ENCODE measurements around the gene METTL25.

METTL25 gene

GRCh38 chr12:82407481-82407880 is 49.2 kb downstream of the METTL25 start:
- DNase-seq (ENCODE audit: low spot score) = no peak

GRCh38 chr12:82408844-82409243 is 50.5 kb downstream of the METTL25 start:
- DNase-seq (ENCODE audit: low spot score) = no peak

DNA sequence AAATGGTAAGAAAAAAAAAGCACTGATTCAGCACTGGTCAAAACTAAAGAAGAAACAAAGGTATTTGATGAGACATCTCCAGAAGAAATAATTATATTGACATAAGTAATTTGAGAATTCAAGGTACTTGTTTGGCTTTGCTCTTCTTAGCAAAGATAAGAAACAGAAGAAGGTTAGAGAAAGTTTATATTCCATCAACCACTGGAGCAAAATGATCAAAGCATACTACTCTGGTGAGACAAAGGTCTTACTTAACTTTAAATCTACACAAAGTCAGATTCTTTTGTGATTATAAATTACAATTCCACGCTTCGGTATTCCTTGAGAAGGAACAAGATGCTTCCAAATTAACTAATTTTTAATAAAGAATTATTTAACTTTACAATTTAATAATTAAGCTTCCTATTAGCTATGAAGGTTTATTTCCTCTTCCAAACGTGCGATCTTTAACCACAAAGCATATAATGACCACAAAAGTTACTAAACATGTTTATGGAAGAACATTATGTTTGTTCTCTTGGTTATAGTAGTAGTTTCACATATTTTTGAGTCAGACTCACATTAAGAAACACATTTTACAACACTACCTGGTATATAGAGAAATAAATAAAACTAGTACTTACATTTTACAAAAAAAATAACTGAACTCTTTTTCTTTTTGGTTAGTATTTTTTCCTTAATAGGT is 53.4 kb downstream of the METTL25 start:
- DNase-seq (ENCODE audit: low spot score) = no peak

DNA sequence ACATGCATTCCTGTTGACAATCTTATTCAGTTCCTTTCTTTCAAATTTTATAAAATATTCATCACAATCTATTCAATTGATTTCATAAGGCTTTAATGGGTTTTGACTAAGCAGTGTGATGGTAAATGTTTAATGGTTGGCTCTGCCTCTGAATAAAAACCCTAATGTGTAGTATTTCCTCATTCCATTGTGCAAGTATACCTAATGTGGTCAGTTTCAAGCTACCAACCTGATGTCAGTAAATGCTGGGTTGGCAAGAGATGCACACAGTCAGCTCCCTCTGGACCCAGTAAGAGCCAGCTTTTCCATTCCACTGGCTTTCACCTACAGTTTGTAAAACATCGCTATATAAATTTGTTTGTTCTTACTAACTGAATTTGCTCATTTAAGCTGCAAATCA is 53.9 kb downstream of the METTL25 start:
- DNase-seq (ENCODE audit: low spot score) = no peak

DNA sequence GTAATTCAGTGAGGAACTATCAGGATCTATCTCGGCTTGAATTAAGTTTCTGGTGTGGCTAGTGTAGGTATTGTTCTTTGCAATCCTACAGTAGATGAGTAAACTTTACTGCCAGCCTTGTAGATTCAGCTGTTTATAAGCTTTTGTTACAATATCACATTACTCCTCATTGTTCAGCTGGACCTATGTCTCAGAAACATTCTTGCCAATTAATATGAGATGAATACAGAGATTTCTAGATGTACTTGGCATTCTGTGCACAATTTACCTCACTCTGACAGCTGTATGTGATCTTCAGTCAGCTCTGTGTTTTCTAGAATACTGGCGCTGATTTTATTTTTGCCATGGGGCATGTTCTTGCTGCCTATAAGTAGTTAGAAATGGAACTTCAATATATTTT is 55.7 kb downstream of the METTL25 start:
- no peak for DNase-seq (ENCODE audit: low spot score)

DNA sequence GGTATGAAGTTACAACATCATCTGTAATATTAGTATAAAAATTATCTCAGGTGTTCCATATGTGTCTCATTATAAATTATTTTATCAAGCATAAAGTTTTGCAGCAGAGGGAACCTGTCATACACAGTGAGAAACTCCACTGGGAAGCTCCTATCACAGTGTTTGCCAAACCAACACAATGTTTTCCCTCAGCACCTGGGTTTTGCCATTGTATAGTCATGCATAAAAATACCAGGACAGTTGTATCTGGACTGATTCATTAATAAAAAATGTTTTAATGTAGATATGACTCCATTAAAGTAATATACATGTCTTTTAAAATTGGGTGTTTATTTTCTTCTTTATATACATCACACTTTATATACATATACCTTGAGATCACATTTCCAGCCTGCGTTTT is 56.6 kb downstream of the METTL25 start:
- DNase-seq (ENCODE audit: low spot score) = no peak

- DNase-seq (ENCODE audit: low spot score) = no peak
Measured at GRCh38 chr12:82415402-82415801, 57.1 kb downstream of the METTL25 start.

GRCh38 chr12:82425241-82425640 is 66.9 kb downstream of the METTL25 start:
- no peak for DNase-seq (ENCODE audit: low spot score)

- no peak for DNase-seq (ENCODE audit: low spot score)
Measured at GRCh38 chr12:82426081-82426480, 67.8 kb downstream of the METTL25 start.

GRCh38 chr12:82426586-82426985 is 68.3 kb downstream of the METTL25 start:
- no peak for DNase-seq (ENCODE audit: low spot score)

GRCh38 chr12:82430541-82431145 is 72.3 kb downstream of the METTL25 start:
- no peak for DNase-seq (ENCODE audit: low spot score)

DNA sequence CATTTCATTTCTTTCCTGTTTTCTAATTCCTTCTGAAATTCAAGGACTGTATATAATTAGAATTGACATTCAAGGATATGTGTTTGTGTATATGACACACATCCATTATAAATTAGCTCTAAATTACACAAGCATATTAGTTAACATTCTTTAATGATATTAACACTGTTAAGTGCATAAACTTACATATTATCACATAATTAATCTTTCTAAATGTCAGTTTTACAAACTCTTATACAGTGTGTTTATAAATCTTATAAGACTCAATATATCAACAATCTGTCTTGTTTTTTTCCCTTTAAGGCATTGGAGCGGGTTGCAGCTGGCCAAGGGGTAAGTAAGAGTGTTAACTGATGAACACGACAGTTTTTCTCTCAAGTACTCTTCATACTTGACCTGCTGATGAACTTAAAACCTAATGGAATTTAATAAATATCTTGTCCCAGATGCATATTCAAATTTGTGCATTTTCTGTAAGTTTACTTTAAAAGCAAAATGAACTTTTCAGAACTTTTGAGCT is 76.1 kb downstream of the METTL25 start:
- no peak for DNase-seq (ENCODE audit: low spot score)

DNA sequence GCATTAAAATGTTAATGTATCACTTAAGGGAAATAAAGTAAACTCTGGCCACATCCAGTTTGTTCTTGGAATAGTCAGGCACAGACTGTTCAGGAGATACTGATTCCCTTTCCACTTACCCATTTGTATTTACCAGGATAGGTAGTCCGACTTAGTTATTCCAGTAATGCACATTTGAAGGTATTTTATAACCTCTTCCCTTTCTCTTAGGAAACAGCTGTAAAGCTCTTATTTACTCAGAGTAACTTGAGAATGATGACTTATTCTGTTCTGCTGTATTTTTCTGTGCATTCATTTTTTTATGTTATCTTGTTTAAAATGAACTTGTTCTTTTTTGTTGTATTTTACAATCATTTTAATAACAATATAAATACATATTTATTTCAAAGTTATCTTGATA is 78.0 kb downstream of the METTL25 start:
- DNase-seq (ENCODE audit: low spot score) = no peak

DNA sequence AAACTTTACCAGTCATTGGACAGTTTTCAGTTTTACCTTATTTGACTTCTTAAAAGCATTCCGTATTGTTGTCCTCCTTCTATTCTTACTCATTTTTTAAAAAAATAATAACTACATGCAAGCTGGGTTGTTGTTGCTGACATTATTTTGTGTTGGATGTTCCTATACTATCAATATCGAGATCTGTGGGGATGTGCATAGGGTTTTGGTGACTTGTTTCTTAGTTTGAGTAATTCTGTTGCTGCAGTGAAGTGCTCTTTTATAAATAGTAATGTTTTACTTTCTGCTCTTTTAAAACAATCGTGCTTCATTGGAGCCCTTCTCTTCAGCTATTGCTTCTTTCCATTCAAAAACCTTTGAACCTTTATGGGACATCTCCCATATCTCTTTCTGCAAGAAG is 79.4 kb downstream of the METTL25 start:
- no peak for DNase-seq (ENCODE audit: low spot score)

DNA sequence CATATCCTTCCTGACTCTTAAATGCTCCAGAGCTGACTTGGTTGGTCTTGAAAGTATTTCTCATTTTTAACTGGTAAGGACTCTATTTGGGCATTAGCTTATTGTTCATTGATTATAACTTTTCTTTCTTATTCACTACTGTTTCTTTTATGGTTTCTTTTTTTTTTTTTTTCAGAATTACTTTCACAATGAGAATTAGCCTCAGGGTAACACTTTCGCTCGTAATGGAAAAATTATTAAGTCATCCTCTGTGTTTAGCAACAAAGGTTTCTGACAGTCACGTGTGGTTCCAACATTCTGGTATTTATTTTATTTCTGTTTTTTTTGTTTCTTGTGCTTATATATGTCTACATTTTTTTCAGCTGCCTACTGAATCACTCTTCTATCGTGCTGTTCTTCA is 80.0 kb downstream of the METTL25 start:
- DNase-seq (ENCODE audit: low spot score) = no peak

- DNase-seq (ENCODE audit: low spot score) = no peak
Measured at GRCh38 chr12:82440885-82441284, 82.6 kb downstream of the METTL25 start.

GRCh38 chr12:82448911-82449578 is 90.7 kb downstream of the METTL25 start:
- no peak for DNase-seq (ENCODE audit: low spot score)

DNA sequence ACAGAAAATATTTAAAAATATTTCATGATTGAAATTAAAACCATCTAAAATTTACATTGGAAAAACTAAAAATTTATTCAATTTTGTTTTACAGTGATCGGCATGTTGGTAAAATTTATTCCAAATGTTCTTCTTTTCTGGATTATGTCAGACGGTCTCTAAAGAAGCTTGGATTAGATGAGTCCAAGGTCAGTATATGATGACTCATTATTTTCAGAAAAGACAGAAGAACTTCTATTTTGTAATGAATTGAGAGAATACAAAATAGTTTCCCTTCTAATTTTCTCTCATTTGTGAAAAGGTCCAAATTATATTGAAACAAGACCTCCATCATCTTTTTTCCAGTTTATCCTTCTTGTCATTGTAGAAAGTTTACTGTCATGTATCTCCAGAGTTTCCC is 98.3 kb downstream of the METTL25 start:
- DNase-seq (ENCODE audit: low spot score) = no peak

GRCh38 chr12:82458101-82458500 is 99.8 kb downstream of the METTL25 start:
- DNase-seq (ENCODE audit: low spot score) = no peak

- DNase-seq (ENCODE audit: low spot score) = no peak
Measured at GRCh38 chr12:82461393-82461792, 103.1 kb downstream of the METTL25 start.

DNA sequence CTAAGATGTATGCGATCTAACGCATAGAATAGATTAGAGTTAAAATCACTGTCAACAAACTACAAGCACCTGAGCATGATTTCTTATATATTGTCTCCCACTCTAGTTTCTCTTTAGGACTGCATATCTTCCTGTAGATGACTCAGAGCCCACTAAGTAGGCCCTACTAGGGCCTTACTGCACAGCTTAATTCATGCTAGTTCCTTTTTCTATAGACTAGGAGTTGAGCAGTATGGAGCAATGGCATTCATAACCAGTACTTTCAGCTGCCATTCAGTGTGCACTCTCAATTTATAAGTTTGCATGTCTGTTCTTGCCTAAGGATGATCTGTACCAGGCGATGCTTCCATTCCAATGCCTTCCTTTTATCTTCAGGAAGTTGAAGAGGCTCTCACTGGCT is 103.5 kb downstream of the METTL25 start:
- no peak for DNase-seq (ENCODE audit: low spot score)

GRCh38 chr12:82468563-82468962 is 110.2 kb downstream of the METTL25 start:
- DNase-seq (ENCODE audit: low spot score) = no peak

GRCh38 chr12:82470906-82471512 is 112.7 kb downstream of the METTL25 start:
- DNase-seq (ENCODE audit: low spot score) = no peak
